WTC11 (cell line): ENCODE data around the gene RSU1.

ENCODE experiments used
- ATF3 ChIP-seq: sonication (generic); formaldehyde crosslinking; conservative IDR thresholded peaks from 2 replicates; pipeline ENCODE4 v1.8.1; 2022; ENCODE audit warnings: mild to moderate bottlenecking, missing genetic modification reagents
- CBFB ChIP-seq: sonication (generic); formaldehyde crosslinking; IDR thresholded peaks from 2 replicates; pipeline ENCODE4 v1.8.1; 2022; ENCODE audit warnings: mild to moderate bottlenecking, low read depth, missing genetic modification reagents
- CTCF ChIP-seq: fragments of 200-600 bp; IDR thresholded peaks from 2 replicates; pipeline ENCODE4 v1.8.0; 2022; ENCODE audit warnings: antibody characterized with exemption
- E2F4 ChIP-seq: sonication (generic); formaldehyde crosslinking; IDR thresholded peaks from 2 replicates; pipeline ENCODE4 v1.8.1; 2022; ENCODE audit warnings: low read depth, mild to moderate bottlenecking, moderate library complexity, missing genetic modification reagents, borderline replicate concordance
- GABPB1 ChIP-seq: sonication (generic); formaldehyde crosslinking; IDR thresholded peaks from 2 replicates; pipeline ENCODE4 v1.8.1; 2023; ENCODE audit warnings: mild to moderate bottlenecking, missing genetic modification reagents
- GRHL2 ChIP-seq: fragments of 250-450 bp; sonication (Bioruptor Pico); IDR thresholded peaks from 2 replicates; pipeline ENCODE4 v1.8.0; 2022; ENCODE audit warnings: mild to moderate bottlenecking, moderate library complexity; ENCODE audit not compliant: insufficient replicate concordance, severe bottlenecking
- KAT7 ChIP-seq: sonication (generic); formaldehyde crosslinking; IDR thresholded peaks from 2 replicates; pipeline ENCODE4 v1.8.1; 2023; ENCODE audit warnings: missing genetic modification reagents, mild to moderate bottlenecking, borderline replicate concordance
- NR2C2 ChIP-seq: sonication (generic); formaldehyde crosslinking; IDR thresholded peaks from 2 replicates; pipeline ENCODE4 v1.8.0; 2022; ENCODE audit warnings: mild to moderate bottlenecking, missing genetic modification reagents
- SP1 ChIP-seq: sonication (generic); formaldehyde crosslinking; conservative IDR thresholded peaks from 2 replicates; pipeline ENCODE4 v1.8.1; 2022; ENCODE audit warnings: missing genetic modification reagents
- TCF7 ChIP-seq: sonication (generic); formaldehyde crosslinking; IDR thresholded peaks from 2 replicates; pipeline ENCODE4 v1.8.0; 2022; ENCODE audit warnings: mild to moderate bottlenecking, low read depth, missing genetic modification reagents, moderate library complexity
- TEAD4 ChIP-seq: sonication (generic); formaldehyde crosslinking; IDR thresholded peaks from 2 replicates; pipeline ENCODE4 v1.8.0; 2022; ENCODE audit warnings: mild to moderate bottlenecking, missing genetic modification reagents
- TF ChIP-seq, protein P1 (sequence below): sonication (generic); formaldehyde crosslinking; IDR thresholded peaks from 2 replicates; pipeline ENCODE4 v1.8.1; 2022; ENCODE audit warnings: missing genetic modification reagents, borderline replicate concordance

DNA sequence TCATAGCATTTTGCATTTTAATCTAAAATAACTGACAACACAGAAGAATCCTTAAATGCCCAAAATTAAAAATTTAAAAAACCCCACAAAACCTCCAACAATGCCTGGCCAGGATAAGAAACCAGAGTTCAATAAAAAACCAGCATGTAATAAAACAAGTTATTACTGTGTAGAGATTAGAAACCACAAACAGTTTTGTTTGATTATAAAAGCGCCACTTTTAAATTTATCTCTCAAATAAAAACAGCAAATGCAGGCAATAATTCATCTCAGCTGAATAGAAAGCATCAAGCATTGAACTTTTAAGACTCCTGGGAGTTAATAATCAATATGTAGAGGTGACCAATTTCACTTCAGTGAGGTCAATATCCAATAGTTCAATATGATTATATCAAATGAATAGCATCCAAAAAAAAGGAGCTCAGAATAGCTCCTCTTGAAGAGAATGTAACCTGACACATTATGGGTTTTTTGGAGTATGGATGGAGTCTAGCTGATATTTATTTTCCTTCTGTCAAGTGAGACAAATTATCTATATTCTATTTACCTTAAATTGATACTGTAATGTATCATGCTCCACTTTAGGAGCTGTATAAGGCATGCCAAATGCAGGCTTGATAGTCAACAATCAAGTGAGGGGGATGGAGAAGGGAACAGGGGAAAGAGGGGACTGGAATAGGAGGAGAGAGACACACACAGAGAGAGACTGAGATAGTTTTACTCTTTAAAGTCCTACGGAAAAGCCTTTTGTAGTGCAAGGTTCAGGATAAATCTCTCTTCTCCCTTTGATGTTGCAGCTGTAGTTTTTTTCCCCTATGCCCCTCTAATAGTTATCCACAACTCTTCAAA, 130.9 kb downstream of the RSU1 start:
- TF ChIP-seq E2F4 (no peak), TEAD4 (CRISPR knock-in tag) (no peak), NR2C2 (CRISPR knock-in tag) (no peak), GRHL2 (CRISPR knock-in tag) (no peak), CTCF (no peak), ATF3 (CRISPR knock-in tag) (no peak), GABPB1 (CRISPR knock-in tag) (no peak), KAT7 (CRISPR knock-in tag) (no peak), SP1 (CRISPR knock-in tag) (no peak), CBFB (no peak), TCF7 (CRISPR knock-in tag) (no peak)
- TF ChIP-seq, protein P1, sequence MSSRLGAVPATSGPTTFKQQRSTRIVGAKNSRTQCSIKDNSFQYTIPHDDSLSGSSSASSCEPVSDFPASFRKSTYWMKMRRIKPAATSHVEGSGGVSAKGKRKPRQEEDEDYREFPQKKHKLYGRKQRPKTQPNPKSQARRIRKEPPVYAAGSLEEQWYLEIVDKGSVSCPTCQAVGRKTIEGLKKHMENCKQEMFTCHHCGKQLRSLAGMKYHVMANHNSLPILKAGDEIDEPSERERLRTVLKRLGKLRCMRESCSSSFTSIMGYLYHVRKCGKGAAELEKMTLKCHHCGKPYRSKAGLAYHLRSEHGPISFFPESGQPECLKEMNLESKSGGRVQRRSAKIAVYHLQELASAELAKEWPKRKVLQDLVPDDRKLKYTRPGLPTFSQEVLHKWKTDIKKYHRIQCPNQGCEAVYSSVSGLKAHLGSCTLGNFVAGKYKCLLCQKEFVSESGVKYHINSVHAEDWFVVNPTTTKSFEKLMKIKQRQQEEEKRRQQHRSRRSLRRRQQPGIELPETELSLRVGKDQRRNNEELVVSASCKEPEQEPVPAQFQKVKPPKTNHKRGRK (CRISPR knock-in tag), result no peak
